Lung (tissue), 12 donors: ENCODE data around the gene MPPED1. TPM values are rescaled to one million over a fixed set of nuclear protein-coding genes. Genes with fewer than 3 reads are reported as not detected.

ENCODE experiments used
- ATAC-seq: fragments of 200-7000 bp; cut with Tn5 transposase; one replicate; pipeline ENCODE4 v1.9.1; 2020; ENCODE audit warnings: moderate number of reproducible peaks; ENCODE audit not compliant: insufficient read depth, low FRiP score
- DNase-seq, 3 donors: peaks; one replicate each; pipeline ENCODE4 v3.0.0-alpha.2; 2013 to 2017
- H3K27ac ChIP-seq, 2 donors: one replicate each; pipeline ENCODE4 v1.5.1; 2013; ENCODE audit warnings: mild to moderate bottlenecking in 2 of 2, moderate library complexity in 2 of 2, control low read depth in 1 of 2, inconsistent platforms in 1 of 2, low read depth in 1 of 2, low read length in 1 of 2
- H3K27me3 ChIP-seq, 3 donors: one replicate each; pipeline ENCODE4 v1.5.1; 2013; ENCODE audit warnings: low read length in 2 of 3; ENCODE audit not compliant: control insufficient read depth in 3 of 3, insufficient read depth in 3 of 3
- H3K36me3 ChIP-seq, 4 donors: one replicate each; pipeline ENCODE4 v1.5.1; 2013; ENCODE audit warnings: low read length in 4 of 4, mild to moderate bottlenecking in 1 of 4, moderate library complexity in 1 of 4; ENCODE audit not compliant: control insufficient read depth in 4 of 4, insufficient read depth in 4 of 4
- H3K4me1 ChIP-seq, 5 donors: one replicate each; pipeline ENCODE4 v1.5.1; 2013; ENCODE audit warnings: low read length in 5 of 5, mild to moderate bottlenecking in 2 of 5, moderate library complexity in 1 of 5; ENCODE audit not compliant: control insufficient read depth in 5 of 5, insufficient read depth in 5 of 5
- H3K4me3 ChIP-seq: one replicate; pipeline ENCODE4 v1.5.1; 2013; ENCODE audit warnings: mild to moderate bottlenecking, control low read depth, moderate library complexity
- H3K9ac ChIP-seq, 2 donors: one replicate each; pipeline ENCODE4 v1.5.1; 2013; ENCODE audit warnings: low read length in 2 of 2, control low read depth in 1 of 2; ENCODE audit not compliant: insufficient read depth in 1 of 2
- H3K9me3 ChIP-seq, 4 donors: one replicate each; pipeline ENCODE4 v1.5.1; 2013; ENCODE audit warnings: low read length in 3 of 4, mild to moderate bottlenecking in 1 of 4, moderate library complexity in 1 of 4; ENCODE audit not compliant: control insufficient read depth in 4 of 4, insufficient read depth in 3 of 4
- CTCF ChIP-seq: IDR thresholded peaks from 2 replicates; pipeline ENCODE4 v1.5.1; 2012; ENCODE audit warnings: mild to moderate bottlenecking; ENCODE audit errors: control extremely low read depth, extremely low read depth
- WGBS, 2 donors: extraction: QIAGEN DNeasy Blood & Tissue Kit; methylation state at CpG; one replicate each; pipeline ENCODE4 v1.1.7; 2013; 5-methylcytosine and 5-hydroxymethylcytosine counted together
- polyA plus RNA-seq, 2 donors: library from polyadenylated mRNA; stranded (reverse); fragments of 200-250 nt; gene quantifications; one replicate each; pipeline ENCODE4 v1.2.1, GENCODE V29; 2013
- total RNA-seq, 2 donors: library from RNA; depleted of rRNA in 1 of 2; stranded (reverse); fragments of >200 nt in 1 of 2; gene quantifications; one replicate each; pipeline ENCODE4 v1.2.1, GENCODE V29; 2014 to 2021
- donor health status: control.
- donor health status: control.
- donor health status: Bipolar disorder and iron deficiency.
- donor health status: healthy.
- donor health status: DM: yes; HTN: yes; CAD: no.

MPPED1 gene
- total and polyA plus RNA-seq, 4 donors: 0.05 to 0.65 TPM; not detected in 2

DNA sequence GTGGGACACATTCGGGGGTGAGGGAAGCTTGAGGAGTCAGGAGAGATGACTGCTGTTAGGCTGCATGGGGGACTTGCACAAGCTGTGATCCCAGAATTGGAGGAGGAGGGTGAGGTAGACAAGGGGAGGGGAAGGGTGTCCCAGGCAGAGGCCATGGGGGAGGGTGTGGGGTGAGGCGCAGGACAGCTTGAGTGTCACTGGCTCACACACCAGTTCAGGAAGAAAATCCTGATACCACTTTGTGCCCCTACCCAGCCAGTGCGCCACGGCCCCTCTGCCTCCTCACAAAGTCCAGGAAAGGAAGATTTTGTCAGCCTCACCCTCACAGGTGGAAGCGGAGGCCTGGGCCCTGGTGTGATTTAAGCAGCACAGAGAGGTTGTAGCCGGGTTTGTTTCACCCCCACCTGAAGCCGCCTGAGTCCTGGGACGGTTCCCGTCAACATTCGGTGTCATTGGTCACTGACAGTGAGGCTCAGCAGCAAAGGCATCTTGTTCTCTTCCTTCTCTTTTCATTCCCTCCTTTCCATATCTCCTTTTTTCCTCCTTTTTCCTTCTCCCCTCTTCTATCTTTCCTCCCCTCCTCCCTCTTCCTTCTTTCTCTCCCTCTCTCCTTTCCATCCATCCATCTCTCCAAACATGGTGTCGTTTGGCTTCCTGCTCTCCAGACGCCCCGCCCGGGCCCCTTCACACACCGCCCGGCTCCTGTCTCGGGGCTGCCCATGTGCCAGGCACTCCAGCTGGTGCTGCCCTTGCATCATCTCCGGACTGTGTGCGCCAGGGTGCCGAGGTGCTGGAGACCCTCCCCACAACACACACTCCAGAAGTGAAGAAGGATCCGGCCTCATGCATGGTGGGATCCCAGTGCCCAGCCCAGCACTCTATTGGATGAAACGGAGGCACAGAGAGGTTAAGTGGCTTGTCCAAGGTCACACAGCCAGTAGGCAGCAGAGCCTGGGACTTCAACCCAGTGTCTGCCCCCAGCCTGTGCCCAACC lies 89.3 kb downstream of the MPPED1 start:
- Histone ChIP-seq H3K36me3 (no peaks in the 10 kb centered on the region), H3K4me3 (no peak overlapping the region), H3K27ac (no peak overlapping the region), H3K9me3 (peaks cover 0 to 2% (median 0%) of the 10 kb centered on the region in 4 donors), H3K9ac (no peak overlapping the region), H3K4me1 (no peaks in the 10 kb centered on the region), H3K27me3 (no peaks in the 10 kb centered on the region)
- ATAC-seq: no peak
- 68 to 75% methylated on average over 22 of the region's 22 CpGs for WGBS, 2 donors
- TF ChIP-seq CTCF: no peak
- no peak for DNase-seq

DNA sequence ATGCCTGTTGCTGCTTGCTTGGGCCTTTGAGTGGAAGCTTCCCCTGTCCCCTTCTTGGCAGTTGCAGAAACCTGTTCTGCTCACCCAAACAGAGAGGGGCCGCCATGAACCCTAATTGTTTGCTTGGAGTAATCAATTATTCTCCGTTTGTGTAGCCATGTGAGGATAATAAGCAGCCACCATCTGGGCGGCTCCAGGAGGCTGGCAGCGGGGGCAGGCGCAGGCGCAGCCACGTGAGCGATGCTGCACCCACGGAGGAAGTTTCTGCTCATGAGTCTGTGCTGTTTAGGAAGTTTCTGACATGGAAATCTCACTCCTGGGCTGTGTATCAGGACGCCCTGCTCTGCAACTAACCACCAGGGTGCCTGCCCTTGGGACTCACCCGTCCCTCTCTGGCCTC lies 90.1 kb downstream of the MPPED1 start:
- Histone ChIP-seq H3K9me3 (peaks cover 0 to 2% (median 0%) of the 10 kb centered on the region in 4 donors), H3K9ac (no peak overlapping the region), H3K27ac (no peak overlapping the region), H3K36me3 (no peaks in the 10 kb centered on the region), H3K4me1 (no peaks in the 10 kb centered on the region), H3K4me3 (no peak overlapping the region), H3K27me3 (no peaks in the 10 kb centered on the region)
- 67 to 71% methylated on average over 11 of the region's 11 CpGs for WGBS, 2 donors
- no peak for TF ChIP-seq CTCF
- DNase-seq: no peak
- no peak for ATAC-seq

DNA sequence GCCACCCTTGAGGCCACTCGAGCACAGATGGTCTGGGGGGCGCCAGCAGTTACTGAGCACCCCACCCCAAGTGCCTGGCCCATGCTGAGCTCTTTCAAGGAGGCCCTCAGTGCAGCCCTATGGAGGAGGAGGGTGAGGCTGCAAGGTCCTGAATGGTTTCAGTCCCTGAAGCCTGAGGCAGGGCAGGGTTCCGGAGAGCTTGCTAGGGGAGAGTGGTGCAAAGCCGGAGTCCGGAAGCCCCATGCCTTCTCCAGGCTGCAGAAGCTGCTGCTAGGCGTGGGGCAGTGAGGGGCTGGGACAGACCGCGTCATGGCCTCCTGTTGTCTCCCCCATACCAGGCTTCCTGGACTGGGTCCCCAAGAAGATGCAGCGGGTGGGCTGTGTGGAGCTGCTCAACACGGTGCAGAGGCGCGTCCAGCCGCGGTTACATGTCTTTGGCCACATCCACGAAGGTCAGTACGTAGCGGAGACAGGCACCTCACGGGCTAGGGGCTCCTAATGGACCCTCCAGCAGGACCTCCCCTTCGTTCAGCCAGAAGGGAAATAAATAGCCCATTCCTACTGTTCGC lies 90.6 kb downstream of the MPPED1 start:
- DNase-seq: no peak
- 83 to 85% methylated on average over 20 of the region's 20 CpGs for WGBS, 2 donors

More for the DNA sequence above, 90.6 kb downstream of the MPPED1 start:
- H3K9me3 ChIP-seq: peaks cover 0 to 2% (median 0%) of the 10 kb centered on the region in 4 donors
- H3K9ac ChIP-seq: no peak overlapping the region
- no peaks in the 10 kb centered on the region for H3K4me1 ChIP-seq
- no peak for ATAC-seq
- no peaks in the 10 kb centered on the region for H3K27me3 ChIP-seq
- TF ChIP-seq CTCF: no peak
- H3K36me3 ChIP-seq: no peaks in the 10 kb centered on the region
- no peak overlapping the region for H3K4me3 ChIP-seq
- H3K27ac ChIP-seq: no peak overlapping the region
